ENCODE measurements around the gene GATAD2A. TPM values are rescaled to one million over a fixed set of nuclear protein-coding genes. Genes with fewer than 3 reads are reported as not detected.
"Not testable (repeated sequence)": the region's sequence is repeated elsewhere in the genome, so short reads cannot be mapped to it uniquely, and the experiment has no call there.

The GATAD2A gene
- total RNA-seq, 1 experiment from 2014 or later: 99.6 TPM

DNA sequence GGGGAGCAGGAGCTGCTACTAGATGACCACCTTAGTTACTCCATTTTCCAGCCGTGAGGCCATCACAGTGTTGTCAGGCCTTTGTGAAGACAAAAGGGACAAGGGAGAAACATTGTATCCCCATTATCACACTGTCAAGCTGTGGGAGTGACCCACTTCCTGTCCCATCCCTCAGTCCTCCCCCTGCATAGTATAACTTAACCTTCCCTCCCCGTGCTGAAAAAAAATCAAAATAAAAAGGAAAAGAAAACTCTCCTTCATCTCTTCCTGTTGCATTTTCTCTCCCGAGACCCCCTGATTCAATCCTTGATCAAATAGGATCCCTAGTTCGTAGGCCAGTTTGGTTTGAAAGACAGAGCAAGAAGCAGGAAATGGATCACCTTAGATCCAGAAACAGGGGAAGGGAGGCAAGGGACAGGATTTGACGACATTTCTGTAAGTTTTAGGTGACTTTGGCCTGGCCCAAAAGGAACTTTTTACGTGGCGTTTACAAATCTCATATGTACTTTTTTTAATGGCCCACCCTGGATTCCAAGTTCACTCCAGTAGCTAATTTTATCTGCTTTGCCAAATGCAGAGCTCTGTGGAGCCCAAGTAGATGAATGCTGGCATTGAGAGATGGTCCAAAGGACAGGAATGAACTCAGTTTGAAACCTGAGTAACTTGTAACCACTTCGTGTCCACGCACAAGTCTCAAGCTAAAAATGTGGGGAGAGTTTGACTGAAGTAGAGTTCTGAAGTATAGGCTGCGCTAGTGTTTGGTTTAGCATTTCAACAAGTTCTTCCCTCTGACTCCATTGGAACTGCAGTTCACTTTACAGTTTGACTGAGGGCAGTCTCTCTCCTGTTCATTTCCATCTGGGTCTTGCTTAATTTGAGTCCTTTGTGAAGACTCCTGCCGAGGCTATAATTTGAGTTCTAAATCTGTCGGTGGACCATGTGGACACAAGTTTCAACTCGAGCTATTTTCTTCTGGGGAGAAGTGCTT lies 16.6 kb upstream of the GATAD2A start:
- ATAC-seq (no peak), DNase-seq (ENCODE audit: low read depth, low spot score) (no peak)
- Histone ChIP-seq H3K27me3 (ENCODE audit: control insufficient read depth, insufficient read depth, low read length) (no peaks in the 10 kb centered on the region), H3K4me3 (ENCODE audit: low read depth in 2 of 2, low read length in 2 of 2) (no peak overlapping the region), H3K9me3 (ENCODE audit: control insufficient read depth, insufficient read depth, low read depth, low read length) (no peaks in the 10 kb centered on the region), H3K36me3 (ENCODE audit: control insufficient read depth, insufficient read depth, low read length) (peaks cover 3% of the 10 kb centered on the region; the same call in 1 of the 2 replicates), H3K27ac (ENCODE audit: low read length) (peak overlapping the region; percentile 39; the same call in 1 of the 2 replicates), H3K4me1 (ENCODE audit: control insufficient read depth, insufficient read depth, low read length) (peaks cover 5% of the 10 kb centered on the region)
- in situ Hi-C loops (cut with HindIII; ENCODE audit: low pct_unique_long_range_greater_than_20kb, low sequenced_read_pairs) (no loop called here), intact Hi-C loops (cut with micrococcal nuclease; ENCODE audit: unreplicated experiment) (no loop called here)
- TF ChIP-seq POLR2AphosphoS5 (IDR thresholded peaks at IDR 0.05; ENCODE audit: low read depth, low read length) (no peak), TCF7L2 (IDR thresholded peaks at IDR 0.05; ENCODE audit: low read depth, low read length) (no peak), SIN3A (IDR thresholded peaks at IDR 0.05; ENCODE audit: borderline replicate concordance, insufficient read depth, low read depth, low read length) (no peak)
- TF ChIP-seq, protein P1, sequence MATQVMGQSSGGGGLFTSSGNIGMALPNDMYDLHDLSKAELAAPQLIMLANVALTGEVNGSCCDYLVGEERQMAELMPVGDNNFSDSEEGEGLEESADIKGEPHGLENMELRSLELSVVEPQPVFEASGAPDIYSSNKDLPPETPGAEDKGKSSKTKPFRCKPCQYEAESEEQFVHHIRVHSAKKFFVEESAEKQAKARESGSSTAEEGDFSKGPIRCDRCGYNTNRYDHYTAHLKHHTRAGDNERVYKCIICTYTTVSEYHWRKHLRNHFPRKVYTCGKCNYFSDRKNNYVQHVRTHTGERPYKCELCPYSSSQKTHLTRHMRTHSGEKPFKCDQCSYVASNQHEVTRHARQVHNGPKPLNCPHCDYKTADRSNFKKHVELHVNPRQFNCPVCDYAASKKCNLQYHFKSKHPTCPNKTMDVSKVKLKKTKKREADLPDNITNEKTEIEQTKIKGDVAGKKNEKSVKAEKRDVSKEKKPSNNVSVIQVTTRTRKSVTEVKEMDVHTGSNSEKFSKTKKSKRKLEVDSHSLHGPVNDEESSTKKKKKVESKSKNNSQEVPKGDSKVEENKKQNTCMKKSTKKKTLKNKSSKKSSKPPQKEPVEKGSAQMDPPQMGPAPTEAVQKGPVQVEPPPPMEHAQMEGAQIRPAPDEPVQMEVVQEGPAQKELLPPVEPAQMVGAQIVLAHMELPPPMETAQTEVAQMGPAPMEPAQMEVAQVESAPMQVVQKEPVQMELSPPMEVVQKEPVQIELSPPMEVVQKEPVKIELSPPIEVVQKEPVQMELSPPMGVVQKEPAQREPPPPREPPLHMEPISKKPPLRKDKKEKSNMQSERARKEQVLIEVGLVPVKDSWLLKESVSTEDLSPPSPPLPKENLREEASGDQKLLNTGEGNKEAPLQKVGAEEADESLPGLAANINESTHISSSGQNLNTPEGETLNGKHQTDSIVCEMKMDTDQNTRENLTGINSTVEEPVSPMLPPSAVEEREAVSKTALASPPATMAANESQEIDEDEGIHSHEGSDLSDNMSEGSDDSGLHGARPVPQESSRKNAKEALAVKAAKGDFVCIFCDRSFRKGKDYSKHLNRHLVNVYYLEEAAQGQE (IDR thresholded peaks at IDR 0.05; ENCODE audit: insufficient read depth in 1 of 2, low read depth in 2 of 2, low read length in 1 of 2): no peak
- TF ChIP-seq, protein P2, sequence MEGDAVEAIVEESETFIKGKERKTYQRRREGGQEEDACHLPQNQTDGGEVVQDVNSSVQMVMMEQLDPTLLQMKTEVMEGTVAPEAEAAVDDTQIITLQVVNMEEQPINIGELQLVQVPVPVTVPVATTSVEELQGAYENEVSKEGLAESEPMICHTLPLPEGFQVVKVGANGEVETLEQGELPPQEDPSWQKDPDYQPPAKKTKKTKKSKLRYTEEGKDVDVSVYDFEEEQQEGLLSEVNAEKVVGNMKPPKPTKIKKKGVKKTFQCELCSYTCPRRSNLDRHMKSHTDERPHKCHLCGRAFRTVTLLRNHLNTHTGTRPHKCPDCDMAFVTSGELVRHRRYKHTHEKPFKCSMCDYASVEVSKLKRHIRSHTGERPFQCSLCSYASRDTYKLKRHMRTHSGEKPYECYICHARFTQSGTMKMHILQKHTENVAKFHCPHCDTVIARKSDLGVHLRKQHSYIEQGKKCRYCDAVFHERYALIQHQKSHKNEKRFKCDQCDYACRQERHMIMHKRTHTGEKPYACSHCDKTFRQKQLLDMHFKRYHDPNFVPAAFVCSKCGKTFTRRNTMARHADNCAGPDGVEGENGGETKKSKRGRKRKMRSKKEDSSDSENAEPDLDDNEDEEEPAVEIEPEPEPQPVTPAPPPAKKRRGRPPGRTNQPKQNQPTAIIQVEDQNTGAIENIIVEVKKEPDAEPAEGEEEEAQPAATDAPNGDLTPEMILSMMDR (IDR thresholded peaks at IDR 0.05): no peak
- ChIA-PET POLR2A (interaction anchor here (1.1 kb wide), 1 partner anchor 16 kb away, joined by 3 read pairs; the partner anchor contains the start of gene GATAD2A), CTCF (no interaction called here)
- BruUV-seq (replicated peaks): TSS peak; percentile 48

DNA sequence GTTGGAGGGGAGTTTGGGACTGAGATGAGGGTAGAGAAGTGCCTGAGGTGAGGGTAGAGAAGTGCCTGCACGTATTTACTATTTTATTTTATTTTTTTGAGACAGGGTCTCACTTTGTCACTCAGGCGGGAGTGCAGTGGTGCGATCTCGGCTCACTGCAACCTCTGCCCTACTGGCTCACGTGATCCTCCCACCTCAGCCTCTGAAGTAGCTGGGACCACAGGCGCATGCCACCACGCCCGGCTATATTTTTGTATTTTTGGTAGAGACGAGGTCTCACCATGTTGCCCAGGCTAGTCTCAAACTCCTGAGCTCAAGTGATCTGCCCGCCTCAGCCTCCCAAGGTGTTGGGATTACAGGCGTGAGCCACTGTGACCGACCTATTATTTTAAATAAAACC lies 15.8 kb upstream of the GATAD2A start:
- H3K4me1 ChIP-seq (ENCODE audit: control insufficient read depth, insufficient read depth, low read length); BruUV-seq (replicated peaks); H3K36me3 ChIP-seq (ENCODE audit: control insufficient read depth, insufficient read depth, low read length); POLR2A ChIA-PET; H3K4me3 ChIP-seq (ENCODE audit: low read depth in 2 of 2, low read length in 2 of 2); H3K27ac ChIP-seq (ENCODE audit: low read length); H3K27me3 ChIP-seq (ENCODE audit: control insufficient read depth, insufficient read depth, low read length); CTCF ChIA-PET; H3K9me3 ChIP-seq (ENCODE audit: control insufficient read depth, insufficient read depth, low read depth, low read length); in situ Hi-C loops (cut with HindIII; ENCODE audit: low pct_unique_long_range_greater_than_20kb, low sequenced_read_pairs); intact Hi-C loops (cut with micrococcal nuclease; ENCODE audit: unreplicated experiment); DNase-seq (ENCODE audit: low read depth, low spot score); ATAC-seq: not testable (repeated sequence)

DNA sequence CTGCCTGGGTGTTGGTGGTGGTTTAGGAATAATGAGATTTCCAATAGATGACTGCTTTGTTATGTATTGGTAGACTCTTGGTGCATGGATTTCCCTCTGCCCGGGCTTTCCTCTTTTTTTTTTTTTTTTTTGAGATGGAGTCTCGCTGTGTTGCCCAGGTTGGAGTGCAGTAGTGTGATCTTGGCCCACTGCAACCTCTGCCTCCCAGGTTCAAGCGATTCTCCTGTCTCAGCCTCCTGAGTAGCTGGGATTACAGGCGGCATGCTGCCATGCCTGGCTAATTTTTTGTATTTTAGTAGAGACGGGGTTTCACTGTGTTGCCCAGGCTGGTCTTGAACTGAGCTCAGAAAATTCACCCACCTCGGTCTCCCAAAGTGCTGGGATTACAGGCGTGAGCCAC lies 11.1 kb upstream of the GATAD2A start:
- H3K27me3 ChIP-seq (ENCODE audit: control insufficient read depth, insufficient read depth, low read length); in situ Hi-C loops (cut with HindIII; ENCODE audit: low pct_unique_long_range_greater_than_20kb, low sequenced_read_pairs); DNase-seq (ENCODE audit: low read depth, low spot score); ATAC-seq; H3K36me3 ChIP-seq (ENCODE audit: control insufficient read depth, insufficient read depth, low read length); H3K27ac ChIP-seq (ENCODE audit: low read length); BruUV-seq (replicated peaks); CTCF ChIA-PET; POLR2A ChIA-PET; H3K4me1 ChIP-seq (ENCODE audit: control insufficient read depth, insufficient read depth, low read length); intact Hi-C loops (cut with micrococcal nuclease; ENCODE audit: unreplicated experiment); H3K4me3 ChIP-seq (ENCODE audit: low read depth in 2 of 2, low read length in 2 of 2); H3K9me3 ChIP-seq (ENCODE audit: control insufficient read depth, insufficient read depth, low read depth, low read length): not testable (repeated sequence)

Data from Panc1 (cell line).